Endometrium (tissue), 2 donors: ENCODE data around the gene ADGRB3.
"Not testable (repeated sequence)": the region's sequence is repeated elsewhere in the genome, so short reads cannot be mapped to it uniquely, and the experiment has no call there.

ENCODE experiments used
- FAIRE-seq: peaks from 2 replicates; lab custom pipeline; 2012; peaks lifted over from hg19 to GRCh38; lab: Jason Lieb, UNC
- donor health status: control.
- donor health status: control.

Gene ADGRB3

GRCh38 chr6:68650142-68650541 lies 15.1 kb downstream of the ADGRB3 start:
- FAIRE-seq = no peak

GRCh38 chr6:68651011-68651985 lies 16.2 kb downstream of the ADGRB3 start:
- no peak for FAIRE-seq

- no peak for FAIRE-seq
Observed at GRCh38 chr6:68652117-68652536, 17.0 kb downstream of the ADGRB3 start.

GRCh38 chr6:68653074-68653705 lies 18.1 kb downstream of the ADGRB3 start:
- FAIRE-seq = no peak

GRCh38 chr6:68653706-68654089 lies 18.6 kb downstream of the ADGRB3 start:
- no peak for FAIRE-seq

GRCh38 chr6:68654134-68654533 lies 19.1 kb downstream of the ADGRB3 start:
- no peak for FAIRE-seq

- no peak for FAIRE-seq
Observed at GRCh38 chr6:68655028-68655427, 19.9 kb downstream of the ADGRB3 start.

GRCh38 chr6:68657374-68658139 lies 22.5 kb downstream of the ADGRB3 start:
- no peak for FAIRE-seq

GRCh38 chr6:68658338-68658737 lies 23.3 kb downstream of the ADGRB3 start:
- FAIRE-seq = no peak

GRCh38 chr6:68673255-68673654 lies 38.2 kb downstream of the ADGRB3 start:
- FAIRE-seq = no peak

- FAIRE-seq = no peak
Observed at GRCh38 chr6:68675548-68675947, 40.5 kb downstream of the ADGRB3 start.

- not testable (repeated sequence) for FAIRE-seq
Observed at GRCh38 chr6:68676094-68676493, 41.0 kb downstream of the ADGRB3 start.

GRCh38 chr6:68677058-68677457 lies 42.0 kb downstream of the ADGRB3 start:
- FAIRE-seq = no peak

- no peak for FAIRE-seq
Observed at GRCh38 chr6:68679399-68679798, 44.3 kb downstream of the ADGRB3 start.

- FAIRE-seq = no peak
Observed at GRCh38 chr6:68680264-68680663, 45.2 kb downstream of the ADGRB3 start.

GRCh38 chr6:68689910-68690309 lies 54.8 kb downstream of the ADGRB3 start:
- FAIRE-seq = no peak

- FAIRE-seq = no peak
Observed at GRCh38 chr6:68691120-68691519, 56.0 kb downstream of the ADGRB3 start.

GRCh38 chr6:68693271-68693670 lies 58.2 kb downstream of the ADGRB3 start:
- no peak for FAIRE-seq

GRCh38 chr6:68695403-68695802 lies 60.3 kb downstream of the ADGRB3 start:
- FAIRE-seq = no peak

GRCh38 chr6:68695838-68696237 lies 60.8 kb downstream of the ADGRB3 start:
- FAIRE-seq = no peak

- FAIRE-seq = no peak
Observed at GRCh38 chr6:68697394-68697793, 62.3 kb downstream of the ADGRB3 start.

- no peak for FAIRE-seq
Observed at GRCh38 chr6:68701159-68701558, 66.1 kb downstream of the ADGRB3 start.

- no peak for FAIRE-seq
Observed at GRCh38 chr6:68704485-68704884, 69.4 kb downstream of the ADGRB3 start.
